ENCODE results near the gene MED14.

MED14 gene

GRCh38 chrX:40729598-40730584 lies 5.5 kb downstream of the MED14 start:
- DNase-seq: no peak

DNA sequence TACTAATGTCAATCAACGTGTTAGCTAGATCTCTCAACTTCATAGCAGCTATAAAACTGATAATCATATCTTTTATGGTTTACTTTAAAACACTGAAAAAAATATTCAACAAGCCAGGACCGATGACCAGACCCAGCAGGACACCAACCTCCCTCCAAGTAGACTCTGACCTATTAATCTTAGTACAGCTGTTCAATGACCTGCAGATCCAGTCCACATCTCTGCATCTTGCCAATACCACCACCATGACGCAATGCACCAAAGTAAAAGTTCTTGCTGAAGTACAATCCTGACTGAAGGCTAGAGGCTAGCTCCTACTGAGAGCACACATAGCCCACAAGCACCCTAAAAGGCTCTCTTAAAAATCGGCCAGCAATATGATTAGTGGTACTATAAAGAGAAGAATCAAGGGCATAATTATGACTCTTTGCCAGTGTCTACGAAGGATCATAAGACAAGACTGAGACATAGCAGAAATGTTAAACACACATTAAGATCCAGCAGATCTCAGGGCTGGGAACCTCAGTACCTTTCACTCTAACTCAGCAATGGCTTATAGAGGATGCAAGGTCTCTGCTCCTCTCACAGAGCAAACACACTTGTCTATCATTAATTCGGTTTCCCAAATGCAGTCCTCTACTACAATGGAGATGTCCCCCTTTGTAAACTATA lies 7.6 kb downstream of the MED14 start:
- no peak for DNase-seq

DNA sequence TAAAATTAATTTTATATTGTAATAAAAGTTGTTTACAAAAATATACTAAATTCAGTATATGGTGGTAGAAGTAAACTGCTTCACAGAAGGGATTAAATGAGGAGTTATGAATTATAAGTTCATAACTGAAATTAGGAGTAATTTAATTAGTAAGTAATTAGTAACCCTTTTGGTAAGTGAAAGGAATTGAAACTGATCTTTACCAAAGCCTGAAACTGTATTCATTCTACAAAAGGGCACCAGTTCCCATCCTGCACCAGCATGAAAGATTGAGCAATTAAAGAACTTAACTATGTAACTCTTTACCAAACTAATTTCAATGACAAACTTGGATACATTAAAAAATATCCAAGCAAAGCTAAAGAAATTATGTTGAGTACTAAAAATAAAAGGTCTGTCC lies 8.2 kb downstream of the MED14 start:
- no peak for DNase-seq

DNA sequence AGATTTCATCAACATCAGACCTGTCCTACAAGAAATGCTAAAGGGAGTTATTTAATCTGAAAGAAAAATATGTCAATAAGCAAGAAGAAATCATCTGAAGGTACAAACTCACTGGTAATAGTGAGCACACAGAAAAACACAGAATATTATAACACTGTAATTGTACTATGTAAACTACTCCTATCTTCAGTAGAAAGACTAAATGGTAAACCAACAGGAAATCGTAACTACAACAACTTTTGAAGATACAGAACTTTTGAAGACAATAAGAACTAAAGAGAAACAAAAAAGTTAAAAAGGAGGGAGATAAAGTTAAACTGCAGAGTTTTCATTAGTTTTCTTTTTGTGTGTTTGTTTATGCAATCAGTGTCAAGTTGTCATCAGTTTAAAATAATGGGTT lies 12.4 kb downstream of the MED14 start:
- DNase-seq: no peak

GRCh38 chrX:40721489-40722106 lies 13.7 kb downstream of the MED14 start:
- no peak for DNase-seq

GRCh38 chrX:40720792-40721191 lies 14.6 kb downstream of the MED14 start:
- no peak for DNase-seq

GRCh38 chrX:40720339-40720738 lies 15.0 kb downstream of the MED14 start:
- DNase-seq: no peak

DNA sequence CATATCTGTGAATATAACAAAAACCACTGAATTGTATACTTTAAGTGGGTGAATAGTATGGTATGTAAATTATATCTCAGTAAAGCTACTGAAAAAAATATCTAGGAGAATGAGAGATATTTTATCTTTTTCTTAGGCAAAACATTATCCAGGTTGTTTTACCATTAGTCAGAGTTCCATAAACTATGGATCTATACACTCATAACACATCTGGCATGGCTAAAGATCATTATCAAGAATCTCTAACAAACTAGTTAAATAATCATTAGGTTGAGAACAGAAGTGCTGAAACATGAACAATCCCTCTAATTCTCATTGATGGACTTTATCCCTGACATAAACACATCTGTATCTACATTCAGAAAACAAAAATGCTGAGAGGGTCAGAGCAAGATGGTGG lies 15.6 kb downstream of the MED14 start:
- DNase-seq: no peak

DNA sequence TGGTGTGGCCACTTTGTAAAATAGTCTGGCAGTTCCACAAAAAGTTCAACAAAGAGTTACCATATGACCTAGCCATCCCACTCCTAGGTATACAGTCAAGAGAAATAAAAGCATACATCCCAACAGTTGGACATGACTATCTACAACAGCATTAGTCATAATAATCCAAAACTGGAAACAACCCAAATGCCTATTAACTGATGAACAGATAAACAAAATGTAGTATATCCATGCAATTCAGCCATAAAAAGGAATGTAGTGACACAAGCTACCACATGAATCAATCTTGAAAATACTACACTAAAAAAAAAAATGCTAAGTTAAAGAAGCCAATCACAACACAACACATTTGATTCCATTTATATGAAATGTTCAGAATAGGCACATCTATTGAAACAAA lies 16.1 kb downstream of the MED14 start:
- DNase-seq: no peak

DNA sequence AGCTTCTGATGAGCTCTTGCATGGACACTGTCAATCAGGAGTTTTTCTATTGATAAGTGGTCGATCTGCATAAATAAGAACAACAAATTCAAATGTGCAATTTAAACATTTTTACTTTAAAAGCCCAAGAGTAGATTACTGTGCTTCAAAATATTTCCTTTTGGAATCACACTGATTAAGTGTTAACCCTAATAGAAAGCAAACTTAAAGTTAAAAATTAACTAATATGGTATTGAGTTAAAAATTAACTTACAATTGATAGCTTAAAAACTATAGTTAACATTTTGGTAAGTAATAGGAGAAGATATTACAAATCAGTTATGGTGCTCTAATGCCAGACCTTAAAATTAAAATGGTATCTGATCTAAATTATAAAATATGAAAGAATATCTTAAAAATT lies 25.9 kb downstream of the MED14 start:
- DNase-seq: no peak

- no peak for DNase-seq
These were observed 29.6 kb downstream of the MED14 start for GRCh38 chrX:40705658-40706312.

- DNase-seq: no peak
These were observed 34.6 kb downstream of the MED14 start for GRCh38 chrX:40700640-40701342.

DNA sequence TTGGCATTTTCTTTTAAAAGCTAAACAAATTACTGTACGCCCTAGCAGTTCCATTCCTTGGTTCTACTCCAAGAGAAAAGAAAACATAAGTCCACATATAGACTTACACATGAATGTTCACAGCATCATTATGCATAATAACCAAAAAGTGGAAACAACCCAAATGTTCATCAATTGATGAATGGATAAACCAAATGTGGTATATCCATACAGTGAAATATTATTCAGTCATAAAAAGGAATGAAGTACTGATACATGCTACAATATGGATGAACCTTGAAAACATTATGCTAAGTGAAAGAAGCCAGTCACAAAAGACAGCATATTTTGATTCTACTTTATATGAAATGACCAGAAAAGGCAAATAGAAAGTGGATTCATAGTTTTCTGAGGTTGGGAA lies 36.5 kb downstream of the MED14 start:
- no peak for DNase-seq

GRCh38 chrX:40694802-40695201 lies 40.5 kb downstream of the MED14 start:
- DNase-seq: no peak

DNA sequence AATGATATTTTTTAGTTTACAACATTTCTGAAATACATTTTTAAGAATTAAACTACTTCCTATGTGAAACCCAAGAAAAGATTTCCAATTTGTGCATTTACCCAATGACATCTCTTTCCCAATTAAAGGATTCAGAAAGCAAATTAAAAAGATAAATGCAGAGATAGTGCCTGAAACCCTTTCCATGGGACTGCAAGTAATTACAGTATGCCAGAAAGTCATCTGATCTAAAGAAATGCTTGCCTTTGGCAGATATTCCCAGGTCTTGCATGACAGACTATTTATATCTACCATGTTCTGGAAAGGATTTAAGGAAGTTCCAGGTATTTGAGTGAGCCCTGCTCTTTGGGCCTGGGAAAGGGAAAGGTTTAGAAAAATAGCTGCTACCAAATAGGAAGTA lies 46.4 kb downstream of the MED14 start:
- DNase-seq: no peak

DNA sequence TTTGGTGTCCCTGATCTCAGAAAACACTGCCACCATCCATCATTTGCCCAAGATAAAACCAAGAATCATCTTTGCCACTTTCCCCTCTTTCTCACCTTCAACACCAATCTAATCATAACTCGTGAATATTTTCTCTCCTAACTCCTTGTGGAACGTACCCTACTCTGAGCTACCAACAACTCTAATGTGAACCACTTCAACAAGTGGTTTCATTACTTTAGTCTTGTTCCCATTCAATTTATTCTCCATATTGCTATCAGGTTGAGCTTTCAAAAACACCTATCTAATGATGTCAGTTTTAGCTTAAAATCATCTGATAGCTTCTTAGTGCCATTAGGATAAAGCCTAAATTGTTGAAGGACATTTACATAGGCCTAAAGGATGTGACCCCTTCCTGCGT lies 48.2 kb downstream of the MED14 start:
- no peak for DNase-seq

GRCh38 chrX:40685362-40685918 lies 49.9 kb downstream of the MED14 start:
- no peak for DNase-seq

GRCh38 chrX:40684092-40684491 lies 51.2 kb downstream of the MED14 start:
- DNase-seq: no peak

DNA sequence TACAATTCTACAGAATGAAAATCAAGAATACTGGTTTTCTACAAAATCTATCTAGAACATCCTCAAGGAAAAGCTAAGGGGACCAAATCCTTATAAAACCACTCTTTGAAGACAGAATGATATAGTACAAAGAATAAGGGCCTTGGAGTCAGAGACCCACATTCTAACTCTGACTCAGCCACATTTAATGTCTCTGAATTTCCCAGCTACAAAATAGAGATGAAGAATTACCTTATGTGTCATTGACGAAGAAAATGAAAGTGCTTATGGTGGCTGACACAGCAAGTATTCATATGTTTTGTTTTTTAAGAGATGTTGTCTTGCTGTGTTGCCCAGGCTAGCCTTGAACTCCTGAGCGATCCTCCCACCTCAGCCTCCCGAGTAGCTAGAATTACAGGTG lies 52.1 kb downstream of the MED14 start:
- no peak for DNase-seq

DNA sequence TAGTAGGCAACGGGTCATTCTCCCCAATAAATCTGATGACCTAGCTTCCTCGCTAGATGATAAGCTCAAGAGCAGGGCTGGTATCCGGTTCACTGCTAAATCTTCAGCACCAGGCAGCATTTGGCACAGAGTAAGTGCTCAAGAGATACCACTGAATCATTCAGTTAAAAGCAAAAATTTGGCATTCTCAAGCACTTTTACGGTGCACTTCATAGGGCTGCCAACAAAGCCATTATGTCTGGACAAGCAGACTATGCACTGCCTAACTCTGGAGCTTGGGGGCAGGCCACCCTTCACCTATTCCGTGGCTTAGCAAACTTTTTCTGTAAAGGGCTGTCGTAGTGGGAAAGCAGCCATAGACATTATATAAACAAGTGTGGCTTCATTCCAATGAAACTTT lies 64.2 kb downstream of the MED14 start:
- DNase-seq: no peak

- DNase-seq: no peak
These were observed 71.3 kb downstream of the MED14 start for GRCh38 chrX:40663880-40664630.
